Fibroblast of the aortic adventitia (primary cell): ENCODE measurements around the gene TPD52L2. TPM values are rescaled to one million over a fixed set of nuclear protein-coding genes. Genes with fewer than 3 reads are reported as not detected.

Experiments used
- DNase-seq: peaks from one replicate; pipeline ENCODE4 v3.0.0-alpha.2; 2010; ENCODE audit warnings: low read depth
- H3K4me3 ChIP-seq: 2 replicates; pipeline ENCODE4 v1.5.1; 2011; ENCODE audit warnings: low read depth, mild to moderate bottlenecking, control low read depth, low read length, moderate library complexity
- CTCF ChIP-seq: IDR thresholded peaks from 2 replicates; pipeline ENCODE4 v1.5.1; 2011; ENCODE audit warnings: mild to moderate bottlenecking, low read length, control low read depth, inconsistent platforms; ENCODE audit not compliant: insufficient read depth
- small RNA-seq: library from RNA; depleted of rRNA; stranded (forward); fragments of <200 nt; gene quantifications from one replicate; pipeline ENCODE3, GENCODE V24; 2012
- total RNA-seq: library from RNA; depleted of rRNA; stranded (reverse); fragments of >200 nt; gene quantifications from 2 replicates; pipeline ENCODE4 v1.2.3, GENCODE V29; 2012; ENCODE audit warnings: low replicate concordance

The TPD52L2 gene
- total RNA-seq, 1 donor: 136 TPM

GRCh38 chr20:63937596-63937995, 72.5 kb downstream of the TPD52L2 start:
- no peak for TF ChIP-seq CTCF
- no peak for DNase-seq

GRCh38 chr20:63939061-63939935, 74.2 kb downstream of the TPD52L2 start:
- no peak for TF ChIP-seq CTCF
- no peak overlapping the region for H3K4me3 ChIP-seq
- DNase-seq: no peak

More at GRCh38 chr20:63937596-63937995, 72.5 kb downstream of the TPD52L2 start:
- H3K4me3 ChIP-seq: no peak overlapping the region

GRCh38 chr20:63940071-63940471, 75.0 kb downstream of the TPD52L2 start:
- no peak for DNase-seq
- no peak for TF ChIP-seq CTCF

DNA sequence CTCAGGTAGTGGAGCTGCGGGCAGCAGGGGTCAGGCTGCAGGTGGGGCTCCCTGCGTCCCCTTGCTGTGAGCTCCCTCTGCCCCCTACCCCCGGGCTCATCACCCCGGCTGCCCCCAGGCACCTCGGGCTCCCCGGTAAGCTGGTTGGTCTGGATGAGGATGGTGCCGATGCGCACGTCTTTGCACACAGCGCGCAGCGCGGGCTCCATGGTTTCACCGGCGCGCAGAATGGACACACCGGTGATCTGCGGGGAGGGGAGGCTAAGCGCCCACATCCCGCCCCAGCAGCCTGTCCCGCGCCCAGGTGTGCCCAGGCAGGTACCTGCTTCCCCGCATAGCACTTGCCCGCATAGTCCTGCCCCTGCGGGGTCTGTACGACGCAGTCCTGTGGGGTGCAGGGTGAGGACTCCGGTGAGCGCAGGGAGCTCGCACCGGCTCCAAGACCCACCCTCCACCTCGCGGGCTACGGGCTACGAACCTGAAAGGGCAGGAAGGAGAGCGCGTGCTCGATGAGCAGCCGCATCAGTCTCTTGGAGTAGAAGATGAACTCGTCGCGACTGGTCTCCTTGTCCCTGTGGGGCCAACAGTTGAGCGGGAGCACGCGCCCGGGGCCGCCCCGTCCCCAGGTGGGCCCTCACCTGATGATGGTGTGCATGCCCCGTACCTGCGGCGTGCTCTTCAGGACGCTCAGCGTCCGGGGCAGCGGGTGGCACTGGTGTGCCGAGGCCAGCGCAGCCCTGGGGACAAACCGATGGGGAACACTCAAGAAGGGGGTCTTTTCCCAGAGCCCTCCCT, 75.6 kb downstream of the TPD52L2 start:
- H3K4me3 ChIP-seq: no peak overlapping the region
- DNase-seq: no peak
- no peak for TF ChIP-seq CTCF

More at GRCh38 chr20:63940071-63940471, 75.0 kb downstream of the TPD52L2 start:
- H3K4me3 ChIP-seq: no peak overlapping the region

Small RNA genes within 50 kb of the gene (small RNA-seq; reads per million reads assigned to genes)
- gene MIR941-2 (not detected), gene MIR941-4 (not detected), gene MIR941-5 (not detected), gene RNU1-134P (3.9 reads per million, percentile 85 among the genes with 10 or more reads in this experiment)

Other genes starting within 250 kb of the TPD52L2 start
- 3.4 and 7.4 TPM in 2 replicates for gene GMEB2, start 238.2 kb upstream of the TPD52L2 start, total RNA-seq
- 9.3 and 12.1 TPM in 2 replicates for gene STMN3, start 211.8 kb upstream of the TPD52L2 start, total RNA-seq
- 17.3 and 23.4 TPM in 2 replicates for gene RTEL1, start 207.0 kb upstream of the TPD52L2 start, total RNA-seq
- gene TNFRSF6B, start 168.6 kb upstream of the TPD52L2 start, total RNA-seq: 0.36 TPM in 1 of 2 replicates, not detected in the other
- 25.7 and 30.6 TPM in 2 replicates for gene ARFRP1, start 157.3 kb upstream of the TPD52L2 start, total RNA-seq
- gene ZGPAT, start 157.2 kb upstream of the TPD52L2 start, total RNA-seq: 11.8 and 15.8 TPM in 2 replicates
- gene LIME1, start 128.6 kb upstream of the TPD52L2 start, total RNA-seq: 1.7 and 2.1 TPM in 2 replicates
- gene SLC2A4RG, start 125.5 kb upstream of the TPD52L2 start, total RNA-seq: 31.9 and 39.2 TPM in 2 replicates
- gene ZBTB46, start 34.0 kb upstream of the TPD52L2 start, total RNA-seq: 1.1 and 2.9 TPM in 2 replicates
- not detected in 2 replicates for gene ABHD16B, start 3.8 kb upstream of the TPD52L2 start, total RNA-seq
- 30.9 and 33.9 TPM in 2 replicates for gene DNAJC5, start 29.9 kb downstream of the TPD52L2 start, total RNA-seq
- 4.0 and 16.0 TPM in 2 replicates for gene UCKL1, start 91.1 kb downstream of the TPD52L2 start, total RNA-seq
- 7.9 and 12.3 TPM in 2 replicates for gene ZNF512B, start 104.7 kb downstream of the TPD52L2 start, total RNA-seq
- gene SAMD10, start 114.4 kb downstream of the TPD52L2 start, total RNA-seq: 0.16 and 2.3 TPM in 2 replicates
- 55.4 and 120 TPM in 2 replicates for gene PRPF6, start 115.9 kb downstream of the TPD52L2 start, total RNA-seq
- gene C20orf204, start 170.9 kb downstream of the TPD52L2 start, total RNA-seq: 1.6 and 2.1 TPM in 2 replicates
- gene SOX18, start 184.4 kb downstream of the TPD52L2 start, total RNA-seq: 0.57 TPM in 1 of 2 replicates, not detected in the other
- gene TCEA2, start 197.9 kb downstream of the TPD52L2 start, total RNA-seq: 23.5 and 59.4 TPM in 2 replicates
- 4.8 and 9.8 TPM in 2 replicates for gene RGS19, start 214.2 kb downstream of the TPD52L2 start, total RNA-seq
- 0.63 and 1.3 TPM in 2 replicates for gene OPRL1, start 214.8 kb downstream of the TPD52L2 start, total RNA-seq
- 0.36 TPM in 1 of 2 replicates, not detected in the other for gene LKAAEAR1, start 219.1 kb downstream of the TPD52L2 start, total RNA-seq
- not detected in 2 replicates for gene NPBWR2, start 242.3 kb downstream of the TPD52L2 start, total RNA-seq